ENCODE results near the gene CMTM2. TPM values are rescaled to one million over a fixed set of nuclear protein-coding genes. Genes with fewer than 3 reads are reported as not detected.

The CMTM2 gene
- total RNA-seq, 2 donors from 2014 or later: not detected

- Histone ChIP-seq H3K9me3 (no peaks in the 10 kb centered on the region), H3K4me3 (no peak overlapping the region), H3K4me1 (no peaks in the 10 kb centered on the region), H3K27ac (no peak overlapping the region), H3K27me3 (no peaks in the 10 kb centered on the region), H3K36me3 (replicated peaks in 1 of 2; ENCODE audit: insufficient read depth in 1 of 2, low read depth in 2 of 2) (peaks cover 0 to 2% of the 10 kb centered on the region in 2 donors)
- ATAC-seq (no peak), DNase-seq (no peak)
- TF ChIP-seq CTCF (IDR thresholded peaks at IDR 0.05) (no peak), POLR2A (IDR thresholded peaks at IDR 0.05) (no peak)
- WGBS, 2 donors: 92% methylated on average over 3 of the region's 3 CpGs
- intact Hi-C loops (cut with DNase I): loop anchor here (10.0 kb wide), 1 partner anchor 58 kb away; no protein-coding TSS in a partner anchor
These were observed 36.9 kb upstream of the CMTM2 start for GRCh38 chr16:66542396-66542795.

GRCh38 chr16:66543541-66543940, 35.7 kb upstream of the CMTM2 start:
- ATAC-seq (no peak), DNase-seq (no peak)
- H3K27me3 ChIP-seq: no peaks in the 10 kb centered on the region
- H3K27ac ChIP-seq: peak overlapping the region in 1 of 4 donors; percentile 14
- WGBS, 2 donors: 73 to 82% methylated on average over 6 of the region's 6 CpGs
- H3K4me3 ChIP-seq: no peak overlapping the region
- TF ChIP-seq CTCF (IDR thresholded peaks at IDR 0.05) (no peak), POLR2A (IDR thresholded peaks at IDR 0.05) (no peak)
- H3K36me3 ChIP-seq (replicated peaks in 1 of 2; ENCODE audit: insufficient read depth in 1 of 2, low read depth in 2 of 2): peaks cover 0 to 2% of the 10 kb centered on the region in 2 donors
- no peaks in the 10 kb centered on the region for H3K9me3 ChIP-seq
- H3K4me1 ChIP-seq: peaks cover 3% of the 10 kb centered on the region
- intact Hi-C loops (cut with DNase I): loop anchor here (10.0 kb wide), 1 partner anchor 59 kb away; no protein-coding TSS in a partner anchor

- DNase-seq (no peak), ATAC-seq (no peak)
- intact Hi-C loops (cut with DNase I): loop anchor here (10.0 kb wide), 1 partner anchor 59 kb away; no protein-coding TSS in a partner anchor
- TF ChIP-seq POLR2A (IDR thresholded peaks at IDR 0.05) (no peak), CTCF (IDR thresholded peaks at IDR 0.05) (no peak)
- 67 to 79% methylated on average over 7 of the region's 7 CpGs for WGBS, 2 donors
- H3K36me3 ChIP-seq (replicated peaks in 1 of 2; ENCODE audit: insufficient read depth in 1 of 2, low read depth in 2 of 2): peaks cover 0 to 2% of the 10 kb centered on the region in 2 donors
- H3K27ac ChIP-seq: peak overlapping the region in 1 of 4 donors; percentile 14
- H3K4me3 ChIP-seq: no peak overlapping the region
- no peaks in the 10 kb centered on the region for H3K9me3 ChIP-seq
- peaks cover 9% of the 10 kb centered on the region for H3K4me1 ChIP-seq
- no peaks in the 10 kb centered on the region for H3K27me3 ChIP-seq
These were observed 35.1 kb upstream of the CMTM2 start for GRCh38 chr16:66544016-66544757.

GRCh38 chr16:66547101-66547989, 31.9 kb upstream of the CMTM2 start:
- WGBS, 2 donors: 94% methylated on average over 5 of the region's 5 CpGs
- peaks cover 32% of the 10 kb centered on the region for H3K4me1 ChIP-seq
- no peaks in the 10 kb centered on the region for H3K36me3 ChIP-seq (replicated peaks in 1 of 2; ENCODE audit: insufficient read depth in 1 of 2, low read depth in 2 of 2)
- H3K9me3 ChIP-seq: no peaks in the 10 kb centered on the region
- intact Hi-C loops (cut with DNase I): loop anchor here (10.0 kb wide), 1 partner anchor 63 kb away; no protein-coding TSS in a partner anchor
- no peaks in the 10 kb centered on the region for H3K27me3 ChIP-seq
- H3K4me3 ChIP-seq: no peak overlapping the region
- ATAC-seq: no peak
- DNase-seq: no peak
- TF ChIP-seq CTCF (IDR thresholded peaks at IDR 0.05) (no peak), POLR2A (IDR thresholded peaks at IDR 0.05) (no peak)
- peak overlapping the region in 1 of 4 donors; percentile 4 for H3K27ac ChIP-seq
